ENCODE measurements around the gene ARHGAP22.

Gene ARHGAP22

DNA sequence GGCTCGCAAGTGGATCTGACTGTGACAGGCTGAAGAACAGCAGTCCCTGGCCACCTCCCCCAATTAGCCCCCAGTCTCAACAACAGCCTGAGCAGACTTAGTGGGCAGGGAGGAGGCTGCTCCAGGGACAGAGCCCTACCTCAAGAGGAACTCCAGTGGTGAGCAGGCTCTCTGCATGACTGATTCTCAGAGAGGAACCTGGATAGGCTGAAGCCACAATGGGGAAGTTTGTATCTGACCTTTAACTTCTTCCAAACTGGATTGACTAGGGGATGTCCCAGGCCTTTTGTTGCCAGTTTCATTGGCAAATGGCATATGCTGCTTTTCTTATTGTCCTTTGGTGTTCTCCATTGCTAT, 93.0 kb downstream of the ARHGAP22 start:
- DNase-seq (ENCODE audit: low read depth), result no peak

DNA sequence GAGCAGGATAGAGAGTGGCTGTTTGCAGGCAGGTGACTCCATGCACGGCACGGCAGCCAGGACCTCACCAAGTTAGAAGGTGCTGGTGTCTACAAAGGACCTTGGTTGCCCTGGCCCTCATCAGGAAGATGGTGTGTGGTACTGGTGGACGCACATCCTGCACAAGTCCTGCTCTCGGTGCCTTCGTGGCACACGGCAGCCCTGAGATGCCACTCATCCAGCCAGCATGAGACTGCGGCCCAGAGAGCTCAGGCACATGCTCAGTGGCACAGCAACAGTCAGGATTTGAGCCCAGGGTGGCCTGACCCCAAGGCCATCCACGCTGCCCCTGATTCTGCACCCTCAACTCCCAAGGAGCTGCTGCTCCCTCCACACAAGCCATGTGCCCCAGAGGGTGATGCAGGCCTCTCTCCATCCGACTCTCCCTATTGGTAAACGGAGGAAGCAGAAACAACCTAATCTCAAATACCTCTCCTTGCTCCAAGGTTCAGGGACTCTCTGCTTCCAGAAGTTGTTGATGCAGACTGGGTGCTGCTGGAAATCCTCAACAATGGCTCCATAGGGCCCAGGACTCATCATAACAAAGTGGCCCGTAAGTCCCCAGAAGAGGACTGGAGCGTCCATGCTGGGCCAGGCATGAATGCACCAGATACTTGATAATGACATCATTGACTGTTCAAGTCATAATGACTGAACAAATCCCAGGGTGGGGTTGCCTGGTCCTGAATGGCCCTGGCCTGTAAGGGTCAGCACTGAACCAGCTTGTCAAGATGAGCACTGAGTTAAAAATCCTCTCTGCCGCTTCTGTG, 93.6 kb downstream of the ARHGAP22 start:
- DNase-seq (ENCODE audit: low read depth), result no peak

DNA sequence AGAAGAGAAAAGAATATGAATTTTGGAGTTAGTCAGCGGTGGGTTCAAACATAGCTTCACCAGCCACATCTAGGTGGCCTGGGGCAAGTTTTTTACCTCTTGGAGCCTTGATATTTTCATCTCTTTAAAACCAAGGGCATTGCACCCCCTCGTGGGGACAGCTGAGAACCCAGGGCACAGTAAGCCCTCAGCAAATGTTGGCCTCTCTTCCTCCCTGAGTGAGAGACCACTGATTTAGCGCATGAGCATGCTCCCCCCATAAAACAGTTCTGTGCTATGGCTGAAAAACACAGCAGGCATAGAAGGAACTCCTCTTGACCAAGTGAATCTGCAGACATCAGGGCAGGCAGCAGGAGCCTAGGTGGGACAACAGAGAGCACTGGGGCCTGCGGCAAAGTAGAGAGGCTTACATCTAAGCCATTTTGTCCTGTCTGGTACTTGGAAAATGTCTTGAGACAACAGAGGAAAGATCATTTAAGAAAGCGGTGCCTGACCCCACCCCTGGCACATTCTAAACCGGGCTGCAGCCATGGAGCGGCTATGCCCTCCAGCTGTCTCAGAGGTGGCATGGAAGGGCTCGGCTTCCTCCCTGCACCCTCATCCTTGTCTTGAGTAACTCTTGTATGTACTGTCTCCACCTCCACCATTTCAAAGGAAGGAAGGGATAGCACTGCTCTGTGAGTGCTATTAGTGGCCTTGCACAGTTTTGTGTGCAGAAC, 94.7 kb downstream of the ARHGAP22 start:
- DNase-seq (ENCODE audit: low read depth), result no peak

DNA sequence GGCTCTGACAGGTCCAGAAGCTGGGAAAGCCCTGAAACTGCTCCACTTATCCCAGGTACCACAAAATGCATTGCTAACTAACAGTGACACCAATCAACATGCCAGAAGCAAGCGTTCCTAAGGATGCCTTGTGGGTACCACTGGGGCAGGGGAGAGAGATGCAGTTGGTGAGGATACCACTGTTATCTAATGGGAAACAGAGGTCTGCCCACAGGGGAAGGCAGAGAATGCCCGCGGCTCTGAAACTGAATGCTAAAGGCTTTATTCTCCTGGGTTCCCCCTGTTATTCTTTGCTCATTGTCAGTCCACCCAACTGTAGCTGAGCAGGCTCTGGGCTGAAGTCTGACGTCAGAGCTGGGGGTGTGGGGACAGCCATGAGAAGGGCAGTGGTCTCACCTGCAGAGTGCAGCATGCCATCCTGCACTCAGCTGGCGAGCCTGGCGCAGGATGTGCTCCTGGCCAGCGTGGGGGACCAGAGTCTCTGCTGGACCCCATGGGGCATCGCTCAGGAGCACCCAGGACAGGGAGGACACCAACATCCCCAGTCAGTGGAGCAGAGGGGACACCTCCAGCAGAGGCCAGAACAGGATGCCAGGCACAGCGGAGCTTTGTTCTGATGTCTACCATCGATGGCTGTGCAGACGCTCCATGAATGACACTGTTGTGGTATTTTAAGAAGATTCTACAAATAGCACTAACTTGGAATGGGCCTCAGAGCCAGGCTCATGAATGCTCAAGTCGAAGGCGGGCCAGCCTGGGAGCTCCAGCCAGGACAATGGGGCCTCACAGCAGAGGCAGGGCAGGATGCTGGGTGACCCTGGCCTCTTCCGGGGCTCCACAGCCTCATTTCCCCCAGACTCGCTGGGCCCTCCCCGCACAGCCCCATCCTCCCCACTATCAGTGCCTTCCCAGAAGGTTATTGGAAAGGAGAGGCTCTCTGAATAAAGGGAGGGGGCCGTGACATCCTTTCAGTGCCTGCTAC, 95.8 kb downstream of the ARHGAP22 start:
- no peak for DNase-seq (ENCODE audit: low read depth)

DNA sequence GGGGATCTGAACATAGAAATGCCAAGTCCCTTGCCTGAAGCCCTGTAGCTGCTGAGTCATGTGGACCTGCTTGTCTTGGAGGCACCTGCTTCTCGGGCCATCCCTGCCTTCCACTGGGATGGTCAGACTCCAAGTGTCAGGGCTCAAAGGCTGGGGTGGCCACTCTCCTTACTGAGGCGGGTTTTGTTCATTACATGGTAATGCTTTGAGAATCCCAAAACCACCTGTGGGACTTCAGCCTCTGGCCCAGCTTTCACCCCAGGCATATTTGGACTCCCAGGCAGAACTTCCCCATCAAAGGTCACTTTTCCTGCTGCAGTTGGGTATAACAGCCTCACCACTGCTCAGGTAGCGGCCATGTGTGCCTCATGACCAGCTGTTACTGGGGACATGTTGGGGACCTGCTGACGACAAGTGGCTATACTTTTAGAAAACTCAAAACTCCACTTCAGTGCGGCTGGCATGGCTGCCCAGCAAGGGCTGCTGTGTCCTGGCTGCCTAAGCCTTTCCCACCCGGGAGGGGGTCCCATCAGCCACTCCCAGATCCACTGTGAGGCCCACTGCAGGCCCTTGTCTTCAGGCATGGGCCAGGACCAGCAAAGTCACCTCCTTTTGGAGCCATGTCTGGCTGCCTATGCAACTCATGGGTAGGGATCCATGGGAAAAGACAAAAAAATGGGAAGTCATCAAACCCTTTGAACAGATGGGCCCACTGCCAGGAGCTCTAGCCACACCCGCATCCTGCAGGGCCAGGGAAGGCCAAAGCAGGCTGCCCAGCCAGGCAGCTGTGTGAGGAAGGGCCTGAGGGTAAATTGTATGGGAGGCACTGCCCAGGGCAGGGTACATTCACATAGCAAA, 96.7 kb downstream of the ARHGAP22 start:
- DNase-seq (ENCODE audit: low read depth), result no peak

DNA sequence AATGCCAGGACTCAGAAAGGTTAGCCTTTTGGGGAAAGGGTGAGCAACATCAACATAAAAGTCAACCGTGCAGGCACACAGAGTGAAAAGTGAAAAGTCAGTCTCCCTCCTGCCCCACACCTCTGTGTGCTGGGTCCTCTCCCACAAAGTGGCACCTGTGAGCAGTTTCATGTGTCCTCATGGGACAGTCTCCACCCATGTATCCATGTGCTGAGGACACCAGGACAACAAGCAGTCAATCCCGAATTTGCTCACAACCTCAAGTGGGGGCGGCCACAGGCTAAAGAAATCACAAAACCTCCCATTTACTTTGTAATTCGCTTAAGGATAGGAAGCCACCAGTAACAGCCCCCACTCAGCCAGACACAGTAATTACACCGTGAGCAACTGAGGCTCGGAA, 97.4 kb downstream of the ARHGAP22 start:
- no peak for DNase-seq (ENCODE audit: low read depth)

DNA sequence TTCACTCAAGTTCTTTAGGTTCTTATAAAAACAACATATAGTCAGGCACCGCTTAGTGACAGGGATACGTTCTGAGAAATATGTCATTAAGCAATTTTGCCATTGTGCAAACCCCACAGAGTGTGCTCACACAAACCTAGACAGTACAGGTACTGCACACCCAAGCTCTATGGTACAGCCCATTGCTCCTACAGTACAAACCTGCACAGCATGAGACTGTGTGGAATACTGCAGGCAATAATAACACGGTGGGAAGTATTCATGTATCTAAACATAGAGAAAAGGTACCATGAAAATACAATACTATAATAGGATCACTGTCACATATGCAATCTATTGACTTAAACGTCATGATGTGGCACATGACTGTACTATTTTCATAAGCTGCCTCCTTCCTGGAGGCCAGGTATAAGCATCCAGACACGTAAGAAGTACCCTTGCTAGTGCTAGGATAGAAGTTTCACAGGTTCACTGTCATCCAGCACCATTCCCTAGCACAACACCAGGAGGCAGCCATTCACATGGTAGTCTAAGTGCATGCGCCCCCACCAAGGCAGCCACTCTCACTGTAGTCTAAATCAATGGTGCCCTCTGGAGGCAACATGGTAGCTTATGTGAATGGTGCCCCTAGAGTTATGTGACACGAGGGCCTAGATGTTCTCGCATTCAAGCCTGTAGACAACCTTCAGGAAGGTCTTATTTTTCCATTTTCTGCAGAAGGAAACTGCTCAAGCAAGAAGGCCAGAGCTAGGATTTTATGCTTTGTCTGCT, 98.5 kb downstream of the ARHGAP22 start:
- DNase-seq (ENCODE audit: low read depth), result no peak

DNA sequence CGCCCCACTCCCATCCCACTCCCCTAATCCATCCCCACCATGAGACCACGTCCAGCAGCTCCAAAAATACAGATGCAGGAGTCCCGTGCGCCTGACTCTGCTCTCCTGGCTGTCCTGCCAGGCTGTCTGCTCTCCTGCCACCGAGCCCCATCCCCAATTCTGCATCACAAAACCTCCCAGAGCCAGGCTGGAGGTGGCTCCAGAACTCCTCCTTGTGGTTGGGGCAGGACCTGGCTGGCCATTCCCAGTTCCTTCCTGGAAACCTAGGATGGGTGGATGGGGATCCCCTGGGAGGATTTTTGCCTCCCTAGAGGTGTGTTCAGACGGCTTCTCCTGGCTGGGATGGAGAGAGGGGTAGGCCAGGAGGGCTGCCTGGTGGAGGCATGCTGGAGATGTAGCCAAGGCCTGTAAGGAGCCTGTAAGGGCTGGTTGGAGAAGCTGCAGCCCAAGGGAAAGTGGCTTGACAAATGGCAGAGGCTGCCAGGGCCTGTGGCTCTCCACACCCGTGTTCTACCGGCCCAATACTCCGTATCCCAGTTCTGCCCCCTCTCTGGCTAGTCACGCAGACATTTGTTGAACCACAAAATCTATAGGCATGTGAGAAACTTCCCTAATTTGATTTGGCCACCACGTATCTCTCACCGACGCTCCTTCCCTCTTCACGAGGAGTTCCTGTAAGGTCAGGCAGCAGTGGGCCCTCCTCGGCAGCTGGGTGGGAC, 99.3 kb downstream of the ARHGAP22 start:
- DNase-seq (ENCODE audit: low read depth), result no peak

DNA sequence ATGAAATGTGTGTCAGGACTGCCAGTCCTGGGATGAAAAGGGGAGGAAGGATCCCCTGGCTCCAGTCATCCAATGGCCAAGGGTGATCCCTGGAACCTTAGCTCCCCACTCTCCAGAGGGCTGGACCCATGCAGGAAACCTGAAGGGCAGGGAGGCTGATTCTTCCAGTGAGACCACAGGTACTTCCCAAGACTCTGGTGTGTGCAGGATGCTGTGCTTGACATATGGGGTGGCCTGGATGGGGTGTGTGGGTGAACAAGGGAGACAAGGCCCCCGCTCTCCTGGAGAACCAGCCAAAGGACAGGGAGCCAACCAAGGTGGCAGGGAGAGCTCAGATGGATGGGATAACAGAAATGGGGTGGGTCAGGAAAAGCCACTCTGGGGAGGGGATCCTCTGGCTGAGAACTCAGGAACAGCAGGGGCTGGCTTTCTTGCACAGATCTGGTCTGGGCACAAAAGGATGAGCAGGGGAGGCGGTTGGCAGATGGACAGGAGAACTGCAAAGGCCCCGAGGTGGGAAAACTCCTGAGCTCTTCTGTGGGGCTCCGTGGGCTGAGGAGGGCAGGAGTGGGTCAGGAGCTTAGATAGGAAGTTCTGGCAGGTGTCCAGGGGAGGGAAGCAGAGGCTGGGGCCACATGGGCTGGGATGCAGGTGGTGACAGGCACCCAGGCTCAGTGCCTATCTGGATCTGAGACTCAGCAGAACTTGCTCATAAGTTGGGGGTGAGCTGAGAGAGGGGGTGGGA, 100.6 kb downstream of the ARHGAP22 start:
- no peak for DNase-seq (ENCODE audit: low read depth)

DNA sequence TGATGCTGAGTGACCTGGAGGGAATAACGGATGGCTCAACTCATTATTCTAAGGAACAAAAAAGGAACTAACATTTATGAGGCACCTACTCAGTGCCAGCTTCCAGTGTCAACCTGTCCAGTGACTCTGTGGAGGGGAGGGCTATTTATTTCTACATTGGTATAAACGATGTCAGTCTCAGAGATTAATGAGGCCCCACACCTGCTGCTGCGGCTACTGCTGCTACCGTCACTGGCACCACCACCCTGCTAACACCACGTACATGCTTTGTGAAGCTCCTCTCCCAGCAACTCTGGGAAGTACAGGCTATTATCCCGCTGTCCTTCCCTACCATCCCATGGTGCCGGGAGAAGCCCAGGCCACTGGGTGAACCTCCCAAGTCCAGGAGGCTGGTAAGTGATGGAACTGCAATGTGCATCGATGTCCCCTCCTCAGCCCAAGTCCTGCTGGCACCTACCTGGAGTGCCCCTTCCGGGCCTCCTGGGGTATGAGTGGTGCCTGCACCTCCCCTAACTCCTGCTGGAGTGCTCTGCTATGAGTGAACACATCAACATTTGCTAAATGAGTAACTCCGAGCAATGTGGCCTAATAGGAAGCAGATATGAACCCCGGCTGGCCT, 101.5 kb downstream of the ARHGAP22 start:
- no peak for DNase-seq (ENCODE audit: low read depth)

DNA sequence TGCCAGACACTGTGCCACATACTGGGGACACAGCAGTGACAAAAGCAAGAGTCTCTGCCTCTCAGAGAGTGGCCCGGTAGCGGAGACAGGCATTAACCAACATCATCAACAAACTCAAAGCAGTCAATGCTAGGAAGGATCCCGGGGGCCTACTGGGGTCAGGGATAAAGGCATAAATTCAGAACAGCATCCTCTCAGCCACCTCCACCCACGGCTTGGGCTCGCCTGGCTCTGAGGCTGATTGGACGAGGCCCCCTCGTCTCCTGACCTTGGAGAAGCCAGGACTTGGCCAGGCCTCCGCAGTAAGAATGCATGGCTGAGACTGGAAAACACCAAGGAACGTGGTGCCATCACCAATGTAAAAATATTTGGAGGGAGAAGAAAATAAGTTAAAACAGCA, 102.1 kb downstream of the ARHGAP22 start:
- no peak for DNase-seq (ENCODE audit: low read depth)

DNA sequence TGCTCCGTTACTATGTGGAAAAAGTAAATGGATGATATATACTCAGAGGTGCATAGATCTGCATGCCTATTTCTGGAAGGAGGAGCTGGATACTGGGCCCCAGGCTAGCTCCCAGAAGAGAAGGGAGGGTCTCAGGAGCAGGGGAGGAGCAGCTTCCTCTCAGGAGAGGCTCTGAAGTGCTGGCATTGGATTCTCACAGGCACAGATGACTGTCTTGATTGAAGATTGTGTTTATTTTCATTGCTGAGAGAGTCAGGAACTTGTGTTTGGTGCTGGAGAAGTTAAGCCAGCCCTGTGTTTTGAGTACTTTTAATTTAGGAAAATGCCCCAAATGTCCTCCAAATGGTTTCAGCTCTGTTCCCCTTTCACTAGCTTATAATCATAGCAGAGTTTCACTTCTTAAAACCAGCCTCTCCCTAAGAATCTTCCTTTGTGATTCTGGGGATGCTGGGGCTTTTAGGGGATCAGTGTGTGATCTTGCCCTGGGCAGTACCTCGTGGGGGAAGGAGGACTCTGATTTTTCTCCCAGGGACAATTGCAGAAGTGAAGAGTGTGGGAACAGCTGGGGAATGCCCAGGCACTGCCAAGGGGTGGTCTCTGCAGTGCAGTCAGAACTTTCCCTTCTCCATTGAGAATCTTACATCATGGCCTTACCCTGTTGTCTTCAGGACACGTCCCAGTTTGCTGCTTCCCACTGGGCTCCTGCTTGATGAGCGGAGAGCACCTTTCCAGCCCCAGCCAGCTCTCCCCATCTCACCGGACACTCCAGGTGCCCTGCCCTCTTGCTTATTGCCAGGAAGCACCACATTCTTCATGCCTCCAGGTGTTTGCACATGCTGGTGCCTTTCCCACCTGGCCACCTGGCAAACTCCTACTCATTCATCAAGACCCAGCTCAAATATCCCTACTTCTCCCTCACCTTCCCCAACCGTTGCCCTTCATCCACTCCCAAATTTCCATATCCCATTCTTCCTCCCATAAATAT, 102.8 kb downstream of the ARHGAP22 start:
- DNase-seq (ENCODE audit: low read depth), result no peak

DNA sequence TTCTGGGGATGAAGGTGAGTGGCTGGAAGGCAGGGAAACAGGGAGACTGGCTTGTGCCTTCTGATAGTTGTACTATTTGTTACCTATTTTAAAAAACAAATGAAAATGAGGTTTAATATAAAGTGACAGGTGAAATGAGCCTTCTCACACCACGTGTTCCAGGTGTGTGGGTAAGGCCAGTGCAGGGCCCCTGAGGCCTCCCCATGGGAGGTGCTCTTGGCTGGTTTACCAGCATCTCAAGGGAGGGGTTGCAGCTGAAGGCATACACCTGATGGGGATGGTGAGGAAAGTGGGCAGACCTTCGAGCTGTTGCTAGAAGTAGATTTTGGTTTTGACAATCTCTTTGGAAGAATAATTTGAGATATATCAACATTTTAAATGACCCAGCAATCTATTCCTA, 103.6 kb downstream of the ARHGAP22 start:
- DNase-seq (ENCODE audit: low read depth), result no peak

DNA sequence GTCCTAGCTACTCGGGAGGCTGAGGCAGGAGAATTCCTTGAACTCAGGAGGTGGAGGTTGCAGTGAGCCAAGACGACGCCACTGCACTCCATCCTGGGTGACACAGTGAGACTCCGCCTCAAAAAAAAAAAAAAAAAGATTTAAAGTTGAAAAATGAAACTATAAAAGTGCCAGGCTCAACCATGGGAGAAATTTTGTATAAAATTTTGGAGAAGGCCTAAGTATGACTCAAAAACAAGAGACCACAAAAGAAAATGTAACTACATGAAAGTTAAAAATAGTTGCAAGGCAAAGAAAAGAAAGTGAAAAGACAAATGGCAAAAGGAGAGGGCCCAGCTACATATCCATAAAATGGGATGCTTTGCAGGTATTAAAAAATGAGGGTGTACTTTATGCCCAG, 104.1 kb downstream of the ARHGAP22 start:
- DNase-seq (ENCODE audit: low read depth), result no peak

DNA sequence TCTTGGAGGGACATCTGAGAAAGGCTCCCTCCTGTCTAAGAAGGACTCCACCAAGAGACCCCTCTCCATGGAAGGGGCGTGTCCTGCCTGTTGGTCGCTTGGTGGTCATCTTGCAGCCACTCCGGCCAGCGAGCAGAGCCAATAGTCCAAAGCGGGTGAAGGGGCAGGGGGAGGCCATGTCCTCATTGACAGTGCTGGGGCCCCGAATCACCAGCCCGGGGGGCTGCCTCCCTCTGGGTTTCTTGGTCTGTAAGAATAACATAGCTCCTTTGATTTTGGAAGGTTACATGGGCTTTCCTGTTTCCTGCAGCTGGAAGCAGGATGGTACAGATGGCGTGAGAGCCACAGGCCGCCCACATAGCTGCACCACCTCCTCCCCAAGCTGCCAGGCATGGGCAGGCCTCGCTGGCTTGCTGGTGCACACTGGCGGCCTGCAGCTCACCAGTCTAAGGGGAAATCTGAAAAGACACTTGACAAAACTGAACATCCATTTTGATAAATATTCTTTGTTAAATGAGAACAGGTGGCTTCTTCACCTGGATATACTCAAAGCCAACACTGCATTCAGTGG, 105.8 kb downstream of the ARHGAP22 start:
- no peak for DNase-seq (ENCODE audit: low read depth)

DNA sequence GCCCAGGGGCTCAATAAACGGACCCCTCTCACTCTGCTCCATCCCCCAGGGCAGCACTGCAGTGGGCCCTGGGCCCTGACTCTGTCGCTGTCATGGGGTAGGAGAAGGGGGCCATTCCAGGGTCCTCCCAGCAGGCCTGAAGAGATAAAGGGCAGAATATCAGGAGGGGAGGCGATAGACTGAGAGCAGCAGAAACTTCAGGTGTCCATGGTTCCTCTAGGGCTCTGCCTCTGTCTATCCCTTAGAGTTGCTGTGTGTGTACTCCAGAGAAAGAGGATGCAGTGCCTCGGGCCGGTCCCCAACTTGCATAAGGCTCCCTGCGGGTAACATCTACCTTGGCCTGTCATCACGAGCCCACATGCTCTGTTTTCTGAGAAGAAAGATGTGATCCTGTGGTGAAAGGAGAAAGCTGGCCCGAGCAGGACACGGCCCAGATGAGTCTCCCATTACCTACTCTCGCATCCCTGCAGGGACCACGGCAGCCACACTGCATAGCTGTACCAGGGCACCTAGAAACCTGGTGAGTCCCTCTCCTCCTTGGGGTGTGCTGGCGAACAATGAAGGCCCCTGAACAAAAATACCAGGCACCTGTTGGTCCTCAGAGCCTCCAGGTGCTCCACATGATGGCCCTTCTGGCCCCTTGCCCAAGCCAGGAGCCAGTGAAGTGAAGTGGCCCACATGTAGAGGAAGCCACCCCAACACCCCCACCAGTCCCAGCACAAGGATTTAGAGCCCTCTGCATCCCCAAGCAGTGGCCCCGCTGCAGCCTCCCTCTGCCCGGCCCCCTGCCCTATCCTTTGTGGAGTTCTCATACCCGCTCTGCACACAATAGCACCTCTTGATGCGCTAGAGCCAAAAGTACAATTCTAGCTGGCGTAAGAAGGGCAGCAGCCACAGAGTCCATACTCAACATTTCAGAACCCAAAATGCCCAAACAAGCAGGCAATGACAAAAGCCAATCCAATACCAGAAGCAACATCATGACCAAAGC, 106.8 kb downstream of the ARHGAP22 start:
- no peak for DNase-seq (ENCODE audit: low read depth)
